Measurements from ENCODE around the gene VPS37D.
"Not testable (repeated sequence)": the region's sequence is repeated elsewhere in the genome, so short reads cannot be mapped to it uniquely, and the experiment has no call there.

The VPS37D gene, protein sequence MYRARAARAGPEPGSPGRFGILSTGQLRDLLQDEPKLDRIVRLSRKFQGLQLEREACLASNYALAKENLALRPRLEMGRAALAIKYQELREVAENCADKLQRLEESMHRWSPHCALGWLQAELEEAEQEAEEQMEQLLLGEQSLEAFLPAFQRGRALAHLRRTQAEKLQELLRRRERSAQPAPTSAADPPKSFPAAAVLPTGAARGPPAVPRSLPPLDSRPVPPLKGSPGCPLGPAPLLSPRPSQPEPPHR

GRCh38 chr7:73667344-73668102, at the start of gene VPS37D:
Gene VPS37D, plus strand, starts transcription at chr7:73667831. Its CDS starts 128 bp downstream, at chr7:73667959.
- peak; percentile 97 for DNase-seq (ENCODE audit: low spot score)

DNA sequence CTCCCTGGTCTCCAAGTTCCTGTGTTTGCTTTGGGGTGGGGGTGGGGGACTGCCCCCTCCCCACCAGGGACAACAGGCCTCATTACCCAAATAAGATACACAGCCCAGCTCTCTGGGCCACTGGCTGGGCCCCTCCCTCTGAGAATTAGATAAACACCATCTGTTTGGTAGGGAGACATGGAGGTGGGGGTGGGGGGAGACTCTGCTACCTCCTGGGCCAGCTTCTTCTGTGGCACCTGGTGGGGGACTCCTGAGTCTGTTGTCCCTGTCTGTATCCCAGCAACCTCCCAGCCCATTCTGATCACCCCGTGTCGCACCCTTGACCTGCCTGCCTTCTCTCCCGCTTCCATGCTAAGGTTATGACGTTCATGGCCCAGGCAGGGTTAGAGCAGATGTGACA, 49.1 kb upstream of the VPS37D start:
- no peak for DNase-seq (ENCODE audit: low spot score)

- not testable (repeated sequence) for DNase-seq (ENCODE audit: low spot score)
These were observed 48.2 kb upstream of the VPS37D start for GRCh38 chr7:73619394-73619793.

- no peak for DNase-seq (ENCODE audit: low spot score)
These were observed 46.2 kb upstream of the VPS37D start for GRCh38 chr7:73621168-73622063.

DNA sequence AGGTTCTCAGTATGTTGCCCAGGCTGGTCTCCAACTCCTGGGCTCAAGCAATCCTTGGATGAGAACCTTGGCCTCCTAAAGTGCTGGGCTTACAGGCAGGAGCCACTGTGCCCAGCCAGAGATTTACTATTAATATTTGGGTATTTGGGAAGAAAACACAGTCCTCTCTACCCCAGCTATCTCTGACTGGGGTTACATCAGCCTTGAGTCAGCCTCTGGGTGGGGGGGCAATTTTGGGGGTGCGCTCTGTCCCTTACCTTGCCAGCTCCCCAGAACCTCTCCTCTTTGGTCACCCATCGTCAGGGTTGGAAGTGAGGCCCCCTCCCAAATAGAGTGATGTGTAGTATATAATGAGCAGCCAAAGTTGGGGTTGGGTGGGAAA, 45.1 kb upstream of the VPS37D start:
- DNase-seq (ENCODE audit: low spot score): no peak

DNA sequence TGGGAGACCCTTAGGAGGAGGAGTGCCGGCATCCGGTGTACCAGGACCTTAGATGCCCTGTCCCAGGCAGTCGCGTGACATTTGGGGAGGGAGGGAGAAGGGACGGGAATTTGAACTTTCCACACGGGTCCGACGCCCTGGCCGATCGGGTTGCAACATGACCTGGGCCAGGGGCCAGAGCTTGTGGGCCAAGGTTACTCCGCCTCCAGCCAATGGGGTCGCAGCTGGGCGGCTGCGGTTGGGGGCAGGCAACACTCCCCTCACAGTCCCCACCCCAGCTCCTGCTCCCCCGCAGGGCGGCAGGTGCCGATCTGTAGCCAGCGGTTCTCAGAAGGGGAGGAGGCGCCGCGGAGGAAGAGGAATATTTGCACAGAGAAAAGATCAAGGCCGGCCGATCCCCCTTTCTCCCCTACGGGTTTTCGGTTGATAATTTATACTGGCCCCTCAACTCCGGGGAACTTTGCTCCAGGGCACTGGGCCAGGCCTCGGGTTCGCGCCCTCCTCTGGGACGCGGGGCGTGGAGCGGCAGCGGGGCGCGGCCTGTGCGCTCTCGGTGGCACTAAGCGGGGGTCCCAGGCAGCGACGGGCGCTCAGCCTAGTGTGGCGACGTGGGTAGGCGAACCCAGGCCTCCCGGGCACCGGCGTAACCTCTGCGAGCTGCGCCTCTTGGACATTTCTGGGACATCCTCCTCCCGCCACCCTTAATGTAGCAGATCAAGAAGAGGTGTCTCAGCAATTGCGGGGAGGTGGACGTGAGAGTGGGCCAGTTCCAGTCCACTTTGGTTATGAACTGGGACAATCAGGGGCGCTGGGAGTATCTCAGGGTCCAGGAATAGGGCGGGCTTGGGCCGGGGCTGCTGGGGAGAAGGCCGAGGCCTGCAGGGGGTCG, 44.5 kb upstream of the VPS37D start:
- DNase-seq (ENCODE audit: low spot score): no peak

- peak; percentile 89 for DNase-seq (ENCODE audit: low spot score)
These were observed 43.6 kb upstream of the VPS37D start, which contains the start of gene MLXIPL for GRCh38 chr7:73623798-73624668. Gene MLXIPL, minus strand, starts transcription at chr7:73624522. Its CDS starts 30 bp downstream, at chr7:73624492.

DNA sequence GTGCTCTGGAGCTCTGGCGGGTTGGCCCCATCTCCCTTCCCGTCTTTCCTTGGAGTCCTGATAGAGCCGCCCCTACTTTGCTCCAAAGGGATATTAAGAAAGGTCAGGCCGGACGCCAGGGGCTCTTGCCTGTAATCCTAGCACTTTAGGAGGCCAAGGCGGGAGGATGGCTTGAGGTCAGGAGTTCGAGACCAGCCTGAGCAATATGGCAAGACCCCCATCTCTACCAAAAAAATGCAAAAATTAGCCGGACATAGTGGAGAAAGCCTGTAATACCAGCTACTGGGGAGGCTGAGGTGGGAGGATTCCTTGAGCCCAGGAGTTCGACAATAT, 43.0 kb upstream of the VPS37D start:
- no peak for DNase-seq (ENCODE audit: low spot score)

DNA sequence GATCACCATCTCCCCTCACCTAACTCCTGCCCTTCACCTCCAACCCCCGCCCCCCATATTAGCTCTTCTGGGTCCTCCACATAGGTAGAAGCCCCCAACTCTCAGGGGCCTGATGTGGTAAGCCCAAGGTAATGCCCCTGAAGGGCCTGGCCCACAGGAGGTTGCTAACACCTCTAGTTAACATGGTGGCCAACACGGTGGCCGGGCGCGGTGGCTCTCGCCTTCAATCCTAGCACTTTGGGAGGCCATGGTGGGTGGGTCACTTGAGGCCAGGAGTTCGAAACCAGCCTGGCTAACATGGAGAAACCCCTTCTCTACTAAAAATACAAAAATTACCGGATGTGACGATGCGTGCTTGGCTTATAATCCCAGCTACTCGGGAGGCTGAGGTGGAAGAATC, 42.4 kb upstream of the VPS37D start:
- DNase-seq (ENCODE audit: low spot score): no peak

DNA sequence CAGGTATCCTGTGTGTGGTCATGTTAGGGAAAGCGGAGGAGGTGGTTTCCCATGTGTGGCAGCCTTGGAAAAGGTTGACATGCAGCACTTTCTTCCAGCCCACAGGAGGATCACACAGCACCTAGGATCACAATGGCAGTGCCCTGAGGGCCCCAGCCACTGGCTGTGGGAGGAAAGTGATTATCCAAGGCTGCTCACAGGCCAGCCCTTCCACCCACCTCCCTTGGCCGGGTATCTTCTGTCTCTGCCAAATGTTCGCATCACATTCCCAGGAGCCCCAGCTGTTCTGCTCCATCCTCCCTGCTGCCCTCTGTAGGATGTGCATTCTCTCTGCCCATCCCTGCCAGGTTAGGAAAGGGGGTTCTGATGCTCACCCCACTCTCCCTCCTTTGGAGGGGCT, 40.8 kb upstream of the VPS37D start:
- DNase-seq (ENCODE audit: low spot score): no peak

DNA sequence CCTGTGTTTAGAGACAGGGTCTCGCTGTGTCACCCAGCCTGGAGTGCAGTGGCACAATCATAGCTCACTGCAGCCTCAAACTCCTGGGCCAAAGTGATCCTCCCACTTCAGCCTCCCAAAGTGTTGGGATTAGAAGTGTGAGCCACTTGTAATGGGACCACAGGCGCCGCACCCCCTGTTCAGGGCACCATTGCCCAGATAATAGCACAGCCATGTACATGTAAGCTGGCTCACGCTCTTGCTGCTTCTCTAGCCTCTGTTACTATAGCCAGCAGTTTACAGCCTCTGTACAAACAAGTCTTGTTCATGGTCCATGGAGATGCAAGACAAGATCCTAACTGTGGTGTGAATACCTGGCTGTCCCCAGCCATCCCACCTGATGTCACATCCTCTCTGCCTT, 39.1 kb upstream of the VPS37D start:
- DNase-seq (ENCODE audit: low spot score): no peak

GRCh38 chr7:73631558-73631957, 36.1 kb upstream of the VPS37D start:
- DNase-seq (ENCODE audit: low spot score): no peak

DNA sequence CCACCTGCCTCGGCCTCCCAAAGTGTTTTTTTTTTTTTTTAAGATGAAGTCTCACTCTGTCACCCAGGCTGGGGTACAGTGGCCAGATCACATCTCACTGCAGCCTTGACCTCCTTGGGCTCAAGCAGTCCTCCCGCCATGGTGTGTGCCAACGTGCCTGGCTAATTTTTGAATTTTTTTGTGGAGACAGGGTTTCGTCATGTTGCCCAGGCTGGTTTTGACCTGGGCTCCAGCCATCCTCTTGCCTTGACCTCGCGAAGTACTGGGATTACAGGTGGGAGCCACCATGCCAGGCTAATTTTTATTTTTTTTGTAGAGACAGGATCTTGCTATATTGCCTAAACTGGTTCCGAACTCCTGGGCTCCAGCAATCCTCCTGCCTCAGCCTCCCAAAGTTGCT, 34.3 kb upstream of the VPS37D start:
- no peak for DNase-seq (ENCODE audit: low spot score)

DNA sequence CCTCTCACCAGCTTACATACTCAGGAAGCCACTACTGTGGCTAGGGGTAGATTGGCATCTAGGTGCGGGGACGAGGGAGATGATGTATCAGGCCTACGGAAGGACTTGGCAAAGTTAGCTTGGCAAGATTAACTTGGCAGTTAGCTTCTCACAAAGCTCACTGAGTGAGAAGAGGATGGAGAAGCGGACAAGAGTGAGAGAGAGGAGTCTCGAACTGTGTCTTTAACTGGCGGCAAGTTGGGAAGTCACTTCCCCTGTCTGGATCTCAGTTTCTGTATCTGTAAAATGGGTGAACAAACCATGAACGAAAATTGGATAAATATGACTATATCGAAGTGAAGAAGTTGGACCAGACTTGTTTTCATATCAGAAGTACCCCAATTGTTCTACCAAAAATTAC, 33.8 kb upstream of the VPS37D start:
- no peak for DNase-seq (ENCODE audit: low spot score)

DNA sequence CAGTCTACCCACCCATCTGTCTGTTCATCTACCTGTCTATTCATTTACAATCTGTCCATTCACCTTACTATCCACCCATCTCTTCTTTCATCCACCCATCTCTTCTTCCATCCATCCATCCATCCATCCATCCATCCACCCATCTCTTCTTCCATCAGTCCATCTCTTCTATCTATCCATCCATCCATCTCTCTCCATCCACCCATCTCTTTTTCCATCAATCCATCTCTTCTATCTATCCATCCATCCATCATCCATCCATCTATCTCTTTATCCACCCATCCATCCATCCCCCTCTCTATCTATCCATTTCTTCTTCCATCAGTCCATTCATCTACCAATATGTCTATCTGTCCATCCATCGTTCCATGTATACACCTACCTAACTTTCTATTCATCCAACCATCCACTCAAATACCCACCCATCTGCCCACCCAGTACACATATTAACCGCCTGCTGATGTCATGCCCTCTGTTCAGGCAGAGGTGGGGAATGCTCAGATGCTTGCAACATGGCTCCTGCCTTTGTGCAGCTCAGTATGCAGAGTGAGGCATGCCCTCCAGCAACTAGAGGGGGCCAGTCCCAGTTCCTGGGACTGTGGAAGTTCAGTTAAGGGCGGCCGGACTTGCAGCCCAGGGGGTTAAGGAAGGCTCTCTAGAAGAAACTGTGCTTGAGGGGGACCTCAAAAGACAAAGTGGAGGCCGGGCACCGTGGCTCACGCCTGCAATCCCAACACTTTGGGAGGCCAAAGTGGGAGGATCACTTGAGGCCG, 32.0 kb upstream of the VPS37D start:
- DNase-seq (ENCODE audit: low spot score): no peak

- no peak for DNase-seq (ENCODE audit: low spot score)
These were observed 28.7 kb upstream of the VPS37D start for GRCh38 chr7:73638911-73639310.

DNA sequence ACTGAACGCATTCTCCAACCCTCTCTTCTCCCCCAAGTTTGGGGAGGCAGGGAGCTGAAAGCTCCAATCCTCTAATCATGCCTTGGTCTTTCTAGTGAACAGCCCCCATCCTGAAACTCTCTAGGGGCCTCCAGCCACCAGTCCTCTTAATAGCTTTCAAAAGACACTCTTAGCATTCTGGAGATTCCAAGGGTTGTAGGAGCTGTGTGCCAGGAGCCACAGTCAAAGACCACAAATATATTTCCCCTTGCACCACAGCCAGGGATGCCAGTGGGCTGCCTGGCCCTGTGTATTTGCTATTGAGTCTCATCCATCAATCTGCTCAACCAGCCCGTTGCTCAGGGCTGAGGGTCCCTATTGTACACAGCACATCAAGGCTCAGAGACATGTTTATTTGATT, 24.8 kb upstream of the VPS37D start:
- no peak for DNase-seq (ENCODE audit: low spot score)

- no peak for DNase-seq (ENCODE audit: low spot score)
These were observed 22.8 kb upstream of the VPS37D start for GRCh38 chr7:73644688-73645286.

- no peak for DNase-seq (ENCODE audit: low spot score)
These were observed 21.9 kb upstream of the VPS37D start for GRCh38 chr7:73645643-73646174.
